DMS79 (cell line): Measurements from ENCODE around the gene TNS4.

ENCODE experiments used
- DNase-seq: peaks from one replicate; lab custom pipeline; 2025; lab: John Stamatoyannopoulos, UW

Gene TNS4

GRCh38 chr17:40516581-40517285 is 15.3 kb upstream of the TNS4 start:
- DNase-seq = no peak

GRCh38 chr17:40515491-40516041 is 14.1 kb upstream of the TNS4 start:
- DNase-seq = no peak

- DNase-seq = no peak
Observed at GRCh38 chr17:40515011-40515410, 13.6 kb upstream of the TNS4 start.

- no peak for DNase-seq
Observed at GRCh38 chr17:40514013-40514875, 12.8 kb upstream of the TNS4 start.

DNA sequence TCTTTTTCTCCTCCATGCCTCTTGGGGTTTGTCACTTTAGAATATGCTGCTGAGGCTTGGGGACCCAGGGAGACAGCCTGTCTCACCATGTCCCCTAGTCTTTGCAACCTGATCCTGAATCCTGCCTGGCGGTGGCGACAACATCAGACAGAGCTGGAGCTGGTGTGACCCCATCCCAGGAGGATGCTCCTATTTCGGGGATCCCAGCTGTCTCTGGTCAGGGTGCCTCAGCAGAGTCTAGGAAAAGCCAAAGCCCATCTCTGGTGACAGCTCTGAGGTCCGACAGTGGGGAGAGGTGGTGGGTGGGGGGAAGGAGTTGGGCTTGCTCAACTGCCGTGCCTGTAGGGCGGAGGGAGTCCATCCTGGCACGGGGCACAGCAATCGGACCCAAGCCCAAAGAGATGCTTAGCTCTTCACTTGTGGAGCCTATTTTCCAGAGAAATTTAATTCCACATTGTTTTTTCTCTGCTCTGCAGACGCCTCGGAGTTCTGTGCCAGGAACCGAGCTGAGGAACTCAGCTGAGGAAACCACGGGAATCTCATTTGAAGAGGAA is 10.3 kb upstream of the TNS4 start:
- no peak for DNase-seq

GRCh38 chr17:40511136-40511535 is 9.7 kb upstream of the TNS4 start:
- no peak for DNase-seq

DNA sequence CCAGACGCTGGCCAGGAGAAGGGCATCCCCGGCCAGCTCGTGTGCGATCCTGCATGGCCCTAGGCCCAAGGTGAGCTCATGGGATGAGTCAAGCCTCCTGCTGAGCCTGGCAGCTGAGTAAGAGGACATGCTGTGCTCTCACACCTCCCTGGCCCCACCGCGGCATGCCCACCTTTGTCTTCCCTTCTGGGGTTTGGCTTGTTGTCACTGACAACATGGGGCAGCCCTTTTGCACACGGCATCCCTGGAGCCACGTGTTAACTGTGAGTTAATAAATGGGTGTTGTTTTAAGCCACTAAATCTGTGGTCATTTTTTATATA is 8.9 kb upstream of the TNS4 start:
- DNase-seq = no peak

GRCh38 chr17:40509626-40510327 is 8.4 kb upstream of the TNS4 start:
- no peak for DNase-seq

- DNase-seq = no peak
Observed at GRCh38 chr17:40506786-40507185, 5.4 kb upstream of the TNS4 start.

- DNase-seq = no peak
Observed at GRCh38 chr17:40503154-40503553, 1.7 kb upstream of the TNS4 start.

DNA sequence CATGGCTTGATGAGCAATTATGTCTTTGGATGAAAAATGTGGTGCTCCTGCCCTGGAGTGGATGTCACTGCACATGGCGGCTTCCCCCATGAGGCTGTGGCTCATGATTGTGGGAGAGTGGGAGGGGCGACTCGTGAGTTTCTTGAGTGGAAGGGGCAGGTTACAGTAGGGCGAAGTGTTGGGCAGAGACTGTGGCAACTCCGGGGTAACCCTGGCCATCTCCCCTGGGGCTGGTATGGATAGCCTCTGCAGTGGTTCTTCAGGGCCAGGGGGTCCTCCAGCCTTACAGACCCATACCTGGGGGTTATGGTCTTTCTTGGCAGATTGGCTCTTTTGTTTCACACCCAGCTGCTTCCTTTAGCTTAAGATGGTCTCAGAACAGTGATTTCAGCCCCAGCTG is 1.3 kb upstream of the TNS4 start:
- DNase-seq = no peak

- no peak for DNase-seq
Observed at GRCh38 chr17:40500709-40501108, 714 bp downstream of the TNS4 start.

DNA sequence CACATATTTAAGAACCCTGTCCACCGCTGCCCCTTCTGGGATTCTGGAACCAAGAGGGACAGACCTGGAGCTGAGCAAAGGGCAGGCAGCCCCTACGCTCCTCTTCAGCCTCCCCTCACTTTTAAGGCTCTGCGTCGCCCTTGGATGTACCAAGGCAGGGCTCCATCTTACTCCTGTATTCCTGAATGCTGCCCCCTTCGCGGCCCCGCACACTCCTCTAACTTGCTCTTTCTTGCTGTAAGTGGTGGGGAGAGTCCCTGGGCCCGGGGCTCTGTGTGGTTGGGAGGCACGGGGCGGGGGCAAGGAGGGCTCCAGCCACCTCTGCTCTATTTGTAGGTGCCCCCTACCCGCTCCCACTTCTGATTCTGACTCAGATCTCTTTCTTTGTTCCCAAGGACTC is 1.2 kb downstream of the TNS4 start:
- no peak for DNase-seq

DNA sequence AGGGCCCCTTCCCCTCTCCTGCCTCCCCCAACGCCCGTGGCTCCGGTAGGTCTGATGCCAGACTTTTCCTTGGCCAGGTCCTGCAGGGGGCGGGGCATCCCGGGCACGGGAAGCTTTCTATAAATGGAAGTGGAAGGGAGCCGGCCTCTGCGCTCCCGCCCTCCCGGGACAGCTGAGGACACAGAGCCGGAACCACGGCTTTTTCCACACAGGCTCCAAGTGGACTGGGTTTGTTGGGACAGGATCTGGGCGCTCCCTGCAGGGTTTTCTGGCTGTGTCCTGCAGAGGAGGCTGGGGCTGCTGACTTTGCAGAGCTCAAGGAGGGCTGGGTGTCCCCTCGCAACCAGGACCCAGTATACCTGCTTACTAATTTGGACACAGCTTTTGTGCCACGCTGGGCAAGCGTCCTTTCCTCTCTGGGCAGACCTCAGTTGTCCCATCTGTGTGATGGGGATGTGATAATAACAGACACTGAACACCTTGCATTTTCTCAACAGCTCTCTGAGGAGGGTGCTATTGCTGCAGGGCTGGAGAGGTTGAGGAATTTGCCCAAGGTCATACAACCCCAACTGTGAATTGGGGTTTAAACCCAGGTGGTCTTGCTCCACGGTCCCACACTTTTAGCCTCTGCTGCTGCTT is 1.8 kb downstream of the TNS4 start:
- peak; percentile 68 for DNase-seq

- peak; percentile 53 for DNase-seq
Observed at GRCh38 chr17:40498281-40499084, 2.9 kb downstream of the TNS4 start.

GRCh38 chr17:40497695-40498094 is 3.7 kb downstream of the TNS4 start:
- DNase-seq = no peak

DNA sequence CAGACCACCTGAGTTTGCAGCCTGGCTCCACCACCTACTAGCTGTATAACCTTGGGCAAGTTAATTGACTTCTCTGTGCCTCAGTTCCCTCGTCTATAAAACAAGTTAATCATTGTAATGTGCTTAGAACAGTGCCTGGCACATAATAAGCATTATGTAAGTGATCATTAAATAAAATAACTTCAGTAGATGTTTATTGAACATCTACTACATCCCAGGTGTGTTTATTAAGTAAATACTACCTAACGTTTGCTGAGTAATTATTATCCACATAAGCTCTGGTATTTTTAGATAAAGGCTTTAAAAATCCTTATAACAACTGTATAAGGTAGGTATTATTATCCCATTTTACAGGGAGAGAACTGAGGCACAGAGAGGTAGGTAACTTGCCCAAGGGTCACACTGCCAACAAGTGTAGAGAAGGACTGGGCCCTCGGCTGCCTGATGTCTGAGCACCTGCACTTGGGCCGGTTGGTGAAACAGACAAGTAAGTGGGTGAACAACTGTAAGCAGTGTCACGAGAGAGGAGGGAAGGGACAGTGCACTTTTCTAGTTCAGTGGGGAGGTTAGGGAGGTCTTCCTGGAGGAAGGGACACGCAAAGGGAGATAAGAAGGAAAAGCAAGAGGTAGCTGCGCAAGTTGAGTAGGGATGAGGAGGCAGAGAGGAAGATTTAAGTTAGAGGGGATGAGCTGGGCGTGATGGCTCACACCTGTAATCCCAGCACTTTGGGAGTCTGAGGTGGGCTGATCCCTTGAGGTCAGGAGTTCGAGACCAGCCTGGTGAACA is 4.6 kb downstream of the TNS4 start:
- DNase-seq = no peak

GRCh38 chr17:40496170-40496569 is 5.3 kb downstream of the TNS4 start:
- DNase-seq = no peak

DNA sequence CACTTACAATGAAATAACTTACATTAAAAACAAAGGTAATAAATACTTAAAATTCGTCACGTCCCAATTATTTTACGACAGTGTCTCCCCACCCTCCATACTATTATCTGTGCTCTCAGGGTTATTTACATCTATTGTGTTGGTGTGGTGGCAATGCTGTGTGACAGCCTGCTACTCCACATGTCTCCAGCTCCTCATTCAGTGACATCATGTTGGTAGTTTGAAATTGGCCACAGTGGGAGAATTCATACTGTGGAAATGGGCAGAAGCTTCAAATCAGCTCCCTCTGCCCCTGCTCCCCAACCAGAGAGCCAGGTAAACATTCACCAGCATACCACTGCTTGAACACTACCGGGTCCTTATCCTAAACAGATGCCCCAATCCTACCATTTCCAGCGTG is 6.3 kb downstream of the TNS4 start:
- DNase-seq = no peak

DNA sequence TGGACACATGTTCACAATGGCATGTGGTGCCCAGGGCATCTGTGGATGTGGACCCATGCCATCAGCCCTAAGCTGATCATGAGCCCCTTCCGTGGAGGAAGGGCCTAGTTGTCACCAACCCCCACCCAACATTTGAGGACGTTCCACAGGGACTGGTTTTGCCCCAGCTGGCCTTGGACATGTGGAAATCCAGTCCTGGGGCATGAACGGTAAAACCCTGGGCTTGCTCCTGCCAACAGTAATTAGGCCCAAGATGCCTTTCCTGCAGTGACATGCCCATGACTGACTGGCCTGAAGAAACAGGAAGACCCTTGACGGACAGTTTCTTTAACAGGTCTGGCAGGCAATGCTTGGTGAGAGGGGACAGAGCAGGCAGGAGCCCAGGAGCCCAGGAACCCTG is 7.7 kb downstream of the TNS4 start:
- no peak for DNase-seq
